ENCODE results near the gene CACNG4.

The CACNG4 gene

DNA sequence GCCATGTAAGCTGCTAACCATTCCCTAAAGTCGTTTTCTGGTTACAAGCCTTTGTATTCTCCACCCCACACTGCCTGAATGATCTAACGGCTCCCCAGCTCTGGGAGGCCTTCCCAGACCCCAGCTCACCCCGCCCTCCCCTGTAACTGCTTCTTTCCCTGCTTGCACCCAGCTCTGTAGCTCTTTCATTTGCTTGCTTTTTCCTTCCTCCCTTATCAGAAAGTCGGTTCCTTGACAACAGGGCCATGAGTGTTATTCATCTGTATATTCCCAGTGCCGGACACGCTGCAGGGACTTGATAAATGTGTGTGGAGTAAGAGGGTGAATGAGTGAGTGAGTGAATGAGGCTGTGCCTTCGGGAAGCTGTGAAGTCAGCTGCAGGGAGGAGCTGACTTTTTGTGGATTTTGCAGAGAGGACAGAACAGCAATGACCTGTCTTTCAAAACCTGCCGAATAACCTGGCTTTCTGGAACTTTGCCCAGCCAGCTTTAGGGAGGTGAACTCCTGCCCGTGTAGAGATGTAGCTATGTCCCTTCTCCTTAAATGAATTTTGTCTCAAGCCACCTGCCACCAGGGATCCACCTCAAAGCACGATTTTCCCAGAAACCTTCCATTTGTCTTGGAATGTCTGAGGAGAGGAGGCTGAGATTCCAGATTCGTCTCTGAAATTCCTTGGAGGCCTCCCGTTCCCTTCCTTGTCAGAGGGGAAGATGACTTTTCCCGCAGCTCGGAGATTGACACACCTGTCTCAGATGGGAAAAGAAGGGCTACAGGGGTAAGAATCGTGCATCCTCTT lies 20.0 kb upstream of the CACNG4 start:
- no peak for DNase-seq

DNA sequence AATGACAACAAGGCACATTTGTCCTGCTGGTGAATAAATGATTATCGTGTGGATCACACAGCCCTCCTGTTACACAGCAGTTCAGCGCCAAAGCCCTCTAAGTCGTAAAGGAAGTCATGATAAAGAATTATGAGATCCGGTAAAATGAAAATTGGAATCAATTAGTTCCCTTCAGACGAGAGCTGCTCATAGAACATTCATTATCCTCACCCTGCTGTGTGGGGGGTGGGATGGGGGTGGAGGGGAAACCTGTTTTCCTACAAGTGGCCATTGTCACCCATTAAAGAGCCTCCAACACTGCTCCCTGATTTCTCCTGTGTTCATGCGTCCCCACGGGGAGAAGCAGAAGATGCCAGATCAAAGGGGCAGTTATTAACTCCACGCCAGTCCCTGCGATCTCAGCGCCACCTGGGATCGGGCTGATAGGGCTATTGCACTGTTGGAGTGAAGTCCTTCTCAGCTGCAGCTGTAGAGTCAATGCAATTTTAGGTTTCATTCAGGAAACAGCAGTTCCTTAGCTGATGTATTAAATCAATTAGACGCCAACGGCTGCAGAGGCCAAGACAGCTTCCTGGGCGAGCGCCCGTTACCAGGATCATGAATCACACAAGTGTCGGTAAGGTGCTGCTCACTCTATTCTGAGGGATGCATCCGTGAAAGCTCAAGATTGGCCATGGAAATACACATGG lies 19.2 kb upstream of the CACNG4 start:
- DNase-seq = no peak

DNA sequence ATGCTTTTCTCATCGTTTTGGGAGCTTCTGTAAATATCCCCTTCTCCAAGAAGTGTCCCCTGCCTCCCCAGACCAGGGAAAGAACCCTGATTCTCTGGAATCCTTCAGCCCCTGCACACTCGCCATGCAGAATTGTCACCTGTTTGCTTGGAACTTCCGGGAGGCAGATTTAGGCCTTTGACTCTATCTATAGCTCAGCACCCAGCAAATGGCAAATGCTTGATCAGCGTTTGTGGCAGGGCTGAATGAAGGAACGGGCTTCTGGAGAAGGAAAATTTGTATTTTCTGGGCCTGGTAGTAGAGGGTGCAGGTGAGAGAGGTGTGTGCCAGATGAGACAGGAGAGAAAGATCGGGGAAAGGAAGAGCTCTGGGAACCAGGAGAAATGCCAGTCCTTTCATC lies 18.3 kb upstream of the CACNG4 start:
- DNase-seq = no peak

DNA sequence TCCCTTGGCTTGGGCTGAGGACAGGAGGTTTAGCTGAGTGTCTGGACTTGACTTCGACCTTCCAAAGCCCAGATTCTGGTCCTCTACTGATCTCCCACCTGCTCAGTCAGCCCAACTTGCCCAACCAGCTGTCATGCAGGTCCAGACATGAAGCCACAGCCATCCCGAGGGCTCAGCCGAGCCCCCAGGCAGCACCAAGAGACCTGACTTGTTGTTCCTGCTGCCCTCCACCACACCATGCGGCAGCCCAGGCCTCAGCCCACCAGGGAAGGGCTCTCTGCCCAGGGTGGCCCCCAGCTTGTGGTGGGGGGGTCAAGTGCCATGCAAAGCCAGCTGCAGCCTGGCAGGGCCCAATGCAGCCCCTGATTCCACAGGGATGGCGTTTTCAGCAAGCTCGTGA lies 17.2 kb upstream of the CACNG4 start:
- no peak for DNase-seq

DNA sequence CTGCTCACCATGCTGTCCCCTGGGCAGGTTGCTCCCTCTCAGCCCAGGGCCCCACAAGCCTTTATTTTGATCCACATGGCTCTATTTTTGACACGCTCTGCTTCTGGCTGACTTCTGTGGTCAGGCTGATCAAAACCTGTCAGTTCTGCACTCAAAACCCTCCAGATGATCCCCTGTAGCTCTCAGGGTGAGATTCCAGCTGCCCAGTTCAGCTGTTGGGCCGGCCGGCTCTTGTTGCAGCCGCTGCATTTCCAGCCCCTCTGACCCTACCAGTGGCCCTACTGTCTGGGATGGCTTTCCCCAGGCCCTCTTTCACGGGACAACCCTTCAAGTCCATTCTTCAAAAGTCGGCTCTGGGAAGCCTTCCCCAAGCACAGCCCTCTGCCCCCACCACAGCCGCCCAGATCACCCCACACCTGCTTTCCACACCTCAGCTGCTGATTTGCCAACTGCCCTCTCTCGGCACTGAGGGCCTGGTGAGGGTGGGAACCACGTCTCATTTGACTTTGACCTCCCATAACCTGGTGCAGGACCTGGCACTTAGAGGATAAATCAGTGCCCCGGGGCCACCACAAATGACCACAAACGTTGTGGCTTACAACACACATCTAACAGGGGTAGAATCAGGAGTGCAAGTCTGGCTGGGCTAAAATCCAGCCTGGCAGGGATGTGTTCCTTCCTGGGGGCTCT lies 16.3 kb upstream of the CACNG4 start:
- no peak for DNase-seq

DNA sequence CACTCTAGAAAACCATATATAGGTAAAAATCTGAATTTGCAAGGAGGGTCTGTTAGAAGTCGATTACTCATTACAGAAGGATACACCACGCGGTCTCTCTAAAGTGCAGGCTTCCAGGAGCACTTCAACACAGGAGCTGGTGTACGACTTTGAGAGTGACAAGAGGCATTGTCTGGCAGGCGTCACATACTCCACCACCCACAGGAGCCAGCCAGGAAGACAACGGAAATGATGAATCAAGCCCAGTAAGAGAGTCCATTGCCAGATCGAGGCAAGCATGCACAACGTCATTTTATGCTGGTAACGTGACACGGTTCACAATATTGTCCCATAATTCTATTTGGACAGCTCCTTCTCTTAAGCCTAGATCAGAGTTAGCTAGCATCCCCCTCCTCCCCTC lies 15.0 kb upstream of the CACNG4 start:
- DNase-seq = no peak

DNA sequence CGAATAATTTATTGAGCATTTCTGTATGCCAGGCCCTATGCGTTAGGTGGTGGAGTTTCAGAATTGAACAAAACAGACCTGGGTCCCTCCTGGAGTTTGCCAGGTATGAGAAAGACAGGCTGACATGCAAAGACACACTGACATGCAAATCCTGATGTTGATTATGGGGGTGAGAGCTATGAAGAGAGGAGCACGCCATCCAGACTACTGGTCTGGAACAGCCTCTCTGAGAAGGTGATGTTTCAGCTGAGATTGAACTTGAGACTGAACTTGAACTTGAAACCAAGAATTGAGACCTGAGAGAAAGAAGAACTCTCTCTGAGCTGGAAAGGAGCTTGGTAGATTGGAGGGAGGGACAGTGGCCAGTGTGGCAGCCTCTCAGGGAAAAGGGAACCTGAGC lies 14.2 kb upstream of the CACNG4 start:
- no peak for DNase-seq

DNA sequence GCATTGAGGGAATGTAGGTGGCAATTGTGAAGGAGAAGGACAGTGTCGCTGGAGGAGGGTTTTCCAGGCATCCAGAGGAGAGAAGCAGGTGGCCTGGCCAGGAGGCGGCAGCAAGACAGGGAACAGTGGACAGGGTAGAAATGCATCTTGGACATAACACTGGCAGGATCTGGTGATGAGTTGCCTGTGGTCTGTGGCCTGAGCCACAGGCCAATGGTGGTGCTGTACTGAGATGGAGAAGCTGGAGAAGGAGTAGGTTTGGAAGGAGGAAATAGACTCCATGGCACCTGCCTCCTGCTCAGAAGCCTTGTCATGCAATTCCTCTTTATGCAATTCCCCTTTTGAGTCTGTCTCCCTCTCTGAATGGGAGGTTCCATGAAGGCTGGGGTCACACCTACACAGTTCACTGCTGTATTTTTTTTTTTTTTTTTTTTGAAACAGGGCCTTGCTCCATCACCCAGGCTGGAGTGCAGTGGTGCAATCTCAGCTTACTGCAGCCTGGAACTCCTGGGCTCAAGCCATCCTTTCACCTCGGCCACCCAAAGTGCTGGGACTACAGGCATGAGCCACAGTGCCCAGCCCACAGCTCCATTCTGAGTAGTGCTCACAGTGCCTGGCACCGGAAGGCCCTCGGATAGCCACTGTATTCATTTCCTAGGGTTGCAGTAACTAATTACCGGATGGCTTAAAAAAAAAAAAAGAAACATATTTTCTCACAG lies 13.5 kb upstream of the CACNG4 start:
- DNase-seq = no peak

DNA sequence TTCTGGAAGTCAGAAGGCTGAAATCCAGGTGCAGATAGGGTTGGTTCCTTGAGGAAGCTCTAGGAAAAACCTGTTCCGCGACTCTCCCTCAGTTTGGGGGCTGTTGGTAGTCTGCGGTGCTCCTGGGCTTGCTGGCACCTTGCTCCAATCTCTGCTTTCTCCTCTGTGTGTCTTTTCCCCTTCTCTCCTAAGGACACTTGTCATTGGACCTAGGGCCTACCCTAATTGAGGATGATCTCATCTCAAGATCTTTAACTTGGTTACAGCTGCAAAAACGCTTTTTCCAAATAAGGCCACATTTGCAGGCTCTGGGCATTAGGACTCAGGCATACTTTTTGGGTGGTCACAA lies 12.9 kb upstream of the CACNG4 start:
- no peak for DNase-seq

DNA sequence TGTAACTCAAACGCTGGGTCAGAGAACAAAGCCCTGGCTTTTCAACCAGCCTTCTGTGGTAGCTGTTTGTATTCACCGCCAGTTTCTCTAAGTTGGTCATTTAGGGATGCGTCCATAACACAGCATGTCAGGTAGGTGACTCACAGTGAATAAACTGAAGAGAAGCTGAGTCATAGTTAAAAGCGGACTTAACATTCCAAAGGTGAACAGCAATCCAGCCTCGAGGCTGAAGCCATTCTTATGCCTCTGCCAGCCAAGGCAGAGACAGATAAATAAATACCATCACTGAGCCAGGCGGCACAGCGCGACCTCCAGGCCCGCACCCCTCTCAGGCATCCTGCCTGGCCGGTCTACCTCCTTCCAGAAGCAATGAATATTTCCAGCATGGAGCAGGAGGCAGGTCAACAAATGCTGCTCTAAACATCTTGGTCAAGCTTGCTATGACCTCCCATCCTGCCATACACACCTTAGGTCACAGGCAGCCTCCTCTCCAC lies 12.4 kb upstream of the CACNG4 start:
- no peak for DNase-seq

DNA sequence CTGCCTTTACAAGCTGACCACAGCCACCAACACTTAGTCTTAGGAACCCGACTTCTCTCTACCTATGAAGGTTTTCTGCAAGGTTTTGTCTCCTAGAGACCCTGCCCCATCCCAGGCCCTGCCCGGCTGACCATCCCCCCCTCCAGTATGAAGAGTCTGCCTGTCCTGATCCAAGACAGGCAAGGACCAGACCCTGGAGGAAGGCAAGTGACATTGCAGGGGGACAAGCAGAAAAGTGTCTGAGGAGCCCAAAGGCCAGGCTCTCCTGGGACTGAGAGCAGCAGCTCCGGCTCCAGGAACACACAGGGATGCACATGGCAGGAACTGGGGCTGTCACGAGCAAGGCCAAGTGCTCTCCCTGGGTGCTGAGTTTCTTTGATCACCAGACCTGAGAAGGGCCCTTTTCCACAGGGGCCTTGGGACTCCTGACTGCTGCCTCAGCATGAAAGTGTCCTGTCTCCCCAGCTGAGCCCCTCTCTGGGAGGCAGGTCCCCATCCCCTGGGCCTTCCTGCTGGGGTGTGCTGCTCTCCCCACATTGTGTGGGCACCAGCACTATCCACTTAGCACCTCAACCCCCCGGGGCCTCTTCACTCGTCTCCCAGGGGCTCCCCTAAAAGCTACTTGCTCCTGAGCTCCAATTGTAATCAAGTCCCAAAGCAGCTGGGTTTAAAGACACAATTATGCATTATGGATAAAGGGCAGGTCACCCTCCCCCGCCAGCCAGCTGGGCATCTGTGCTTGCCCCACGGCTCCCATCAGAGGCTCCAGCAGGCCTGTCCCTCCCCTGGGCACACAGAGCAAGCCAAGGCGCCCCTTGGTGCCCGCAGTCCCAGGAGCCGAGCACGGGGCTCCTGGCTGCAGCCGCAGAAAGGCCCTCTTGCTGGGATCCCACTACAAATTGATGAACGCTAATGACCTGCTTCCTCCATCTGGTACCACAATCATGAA lies 11.6 kb upstream of the CACNG4 start:
- no peak for DNase-seq

DNA sequence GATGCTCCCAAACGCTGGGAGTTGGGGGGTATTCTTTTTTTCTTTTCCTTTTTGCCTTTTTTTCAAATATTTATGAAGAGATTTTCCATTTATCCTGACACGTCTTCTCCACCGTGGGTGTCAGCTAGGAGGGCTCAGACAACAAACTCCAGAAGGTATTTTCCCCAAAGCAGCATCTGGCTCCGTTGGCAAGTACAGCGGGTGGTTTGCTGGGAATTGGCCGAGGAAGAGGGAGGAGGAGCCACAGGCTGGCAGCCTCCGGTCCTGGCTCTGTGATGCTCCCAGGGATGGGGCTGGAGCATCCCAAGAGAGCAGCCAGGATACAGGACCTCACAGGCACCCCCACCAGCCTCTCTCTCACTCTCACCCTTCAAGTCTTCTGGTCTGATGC lies 10.9 kb upstream of the CACNG4 start:
- DNase-seq = no peak

DNA sequence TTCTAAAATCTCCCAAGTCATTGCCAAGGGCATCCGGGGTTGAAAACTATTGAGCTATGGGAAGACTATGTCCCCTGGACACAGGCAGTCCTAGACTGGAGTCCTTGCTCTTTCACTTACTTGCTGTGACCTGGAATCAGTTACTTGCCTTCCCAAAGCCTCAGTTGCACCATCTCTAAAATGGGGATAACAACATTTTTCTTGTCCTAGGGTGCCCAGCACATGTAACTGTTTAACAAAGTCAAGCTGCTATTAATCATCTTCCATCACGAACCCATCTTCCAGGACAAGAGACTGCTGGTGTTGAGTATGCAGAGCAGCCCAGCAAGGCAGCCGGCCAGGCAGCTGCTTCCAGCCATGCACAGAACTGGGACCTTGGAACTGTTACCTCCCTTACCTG lies 9.9 kb upstream of the CACNG4 start:
- DNase-seq = no peak

DNA sequence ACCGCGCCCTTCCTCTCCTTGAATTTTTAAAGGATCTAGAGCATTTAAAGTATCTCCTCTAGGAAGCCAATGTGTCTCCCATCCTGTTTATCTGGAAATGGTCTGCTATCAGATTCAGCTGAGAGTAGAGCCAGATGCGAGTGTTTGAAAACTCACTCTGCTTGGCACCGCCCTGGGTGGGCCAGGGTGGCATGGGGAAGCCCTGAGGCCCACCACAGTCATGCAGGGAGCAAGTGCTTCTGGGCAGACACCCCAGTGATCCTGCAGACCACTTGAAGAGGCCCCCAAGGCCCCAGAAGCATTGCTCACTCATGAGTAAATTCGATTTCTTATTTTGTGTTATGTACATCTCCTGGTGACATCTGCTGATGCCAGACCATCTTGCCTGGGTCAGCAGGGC lies 8.7 kb upstream of the CACNG4 start:
- no peak for DNase-seq

DNA sequence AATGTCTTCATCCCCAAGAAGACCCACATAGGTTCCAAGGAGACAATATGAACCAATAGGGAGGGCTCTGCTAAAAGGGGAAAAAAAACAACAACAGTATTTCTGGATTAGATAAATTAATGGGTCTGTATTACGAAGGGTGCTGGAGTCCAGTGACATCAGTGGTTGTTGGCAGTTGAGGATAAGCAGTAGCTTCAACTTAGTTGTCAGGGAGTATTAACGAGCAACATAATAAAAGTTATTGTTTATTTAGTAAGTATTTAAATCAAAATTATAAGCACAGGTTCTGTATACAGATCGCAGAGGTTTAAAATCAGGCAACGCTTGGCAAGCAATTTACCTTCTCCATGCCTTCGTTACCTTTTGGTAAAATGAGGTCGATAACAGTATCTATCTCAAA lies 7.6 kb upstream of the CACNG4 start:
- no peak for DNase-seq

DNA sequence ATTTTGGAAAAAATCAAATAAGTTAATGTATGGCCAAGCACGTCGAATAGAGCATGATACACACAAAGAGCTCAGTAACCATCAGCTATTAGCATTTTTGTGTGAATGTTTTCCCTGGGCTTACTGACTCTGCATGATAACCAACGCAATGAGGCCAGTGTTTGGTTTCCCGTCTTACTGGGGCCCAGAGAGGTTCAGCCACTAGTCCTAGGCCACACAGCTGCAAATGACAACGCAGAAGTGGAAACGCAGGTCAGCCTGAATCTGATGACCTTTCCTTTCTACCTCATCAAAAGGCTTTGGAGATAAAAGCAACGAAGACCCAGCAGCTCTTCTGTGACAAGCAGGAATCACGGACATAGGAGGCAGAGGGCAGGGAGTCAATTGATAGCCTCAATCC lies 7.2 kb upstream of the CACNG4 start:
- DNase-seq = no peak

DNA sequence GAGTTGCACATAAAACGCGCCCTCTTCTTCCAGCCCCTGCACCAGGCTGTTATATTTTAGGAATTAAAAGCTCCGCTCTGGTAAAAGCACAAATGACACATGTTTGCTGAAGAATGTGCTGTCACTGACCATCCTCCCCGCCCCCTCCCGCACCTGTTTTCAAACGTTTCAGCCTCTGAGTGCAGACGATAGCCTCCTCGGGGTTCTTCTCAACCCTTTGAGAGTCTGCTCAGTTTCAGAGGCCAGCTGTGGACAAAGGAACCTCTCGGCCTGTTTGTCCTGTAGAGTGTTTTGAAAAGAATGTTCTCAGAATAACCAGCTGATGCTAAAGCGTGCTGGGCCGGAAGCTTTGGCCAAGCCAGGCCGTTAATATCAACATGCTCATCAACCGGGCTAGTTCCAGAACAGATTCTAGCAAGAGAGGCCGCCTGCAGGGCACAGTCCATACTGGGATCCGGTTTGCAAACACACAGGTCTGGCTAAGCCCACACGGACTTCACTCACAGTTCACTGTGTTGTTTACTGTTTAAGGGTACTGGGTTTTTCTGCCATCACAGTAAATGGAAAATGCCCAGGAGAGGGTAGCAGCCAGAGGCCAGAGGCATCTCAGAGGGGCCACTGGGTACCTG lies 6.4 kb upstream of the CACNG4 start:
- no peak for DNase-seq

DNA sequence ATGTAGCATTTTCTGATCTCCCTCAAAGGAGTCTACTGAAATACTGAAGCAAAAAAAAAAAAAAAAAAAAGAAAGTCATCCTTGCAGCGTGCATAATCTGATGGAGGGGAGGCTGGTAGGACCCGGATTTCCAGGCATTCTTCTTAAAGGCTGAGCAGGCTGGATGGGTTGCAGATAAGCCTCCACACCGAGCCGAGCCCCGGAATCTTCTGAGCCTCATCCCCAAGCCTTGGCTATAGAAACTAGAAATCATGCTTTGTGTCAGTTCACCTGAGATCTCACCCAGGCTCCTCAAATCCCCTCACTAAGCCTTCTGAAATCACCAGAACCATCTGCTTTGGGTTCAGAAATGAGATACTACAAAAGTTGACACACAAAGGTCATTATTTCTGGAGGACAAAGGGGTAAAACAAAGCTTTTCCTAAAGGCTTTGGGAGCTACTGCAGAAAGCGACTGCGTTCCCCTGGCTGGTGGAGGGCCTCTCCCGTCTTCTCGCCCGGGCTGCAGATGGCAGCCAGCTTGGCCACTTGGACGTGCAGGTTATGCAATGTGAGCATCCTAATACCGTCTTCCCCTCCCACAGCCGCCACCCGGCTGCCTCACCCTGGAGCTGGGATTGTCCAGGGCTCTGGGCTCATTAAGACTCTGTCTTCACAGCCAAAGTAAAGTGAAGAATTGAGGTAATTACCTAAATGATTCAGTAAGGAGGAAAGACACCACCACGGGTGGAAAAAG lies 4.7 kb upstream of the CACNG4 start:
- no peak for DNase-seq

DNA sequence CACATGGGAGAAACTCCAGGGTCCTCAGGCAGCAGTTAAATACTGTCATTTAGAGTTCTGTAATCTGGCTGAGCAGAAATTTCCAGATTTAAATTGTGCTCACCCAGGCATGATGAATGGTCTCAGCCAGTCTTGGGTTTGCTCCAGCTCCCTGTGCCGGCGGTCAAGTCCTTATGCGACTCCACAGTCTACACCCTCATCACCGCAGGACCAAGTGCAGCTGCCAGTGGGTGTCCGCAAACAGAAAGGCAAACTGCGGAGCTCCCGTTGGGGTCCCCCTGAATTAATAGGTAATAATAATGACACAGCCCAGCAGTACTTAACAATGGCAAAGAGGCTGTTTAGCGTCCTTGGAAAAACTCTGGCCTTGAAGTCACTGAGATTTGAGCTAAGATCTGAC lies 3.9 kb upstream of the CACNG4 start:
- no peak for DNase-seq

DNA sequence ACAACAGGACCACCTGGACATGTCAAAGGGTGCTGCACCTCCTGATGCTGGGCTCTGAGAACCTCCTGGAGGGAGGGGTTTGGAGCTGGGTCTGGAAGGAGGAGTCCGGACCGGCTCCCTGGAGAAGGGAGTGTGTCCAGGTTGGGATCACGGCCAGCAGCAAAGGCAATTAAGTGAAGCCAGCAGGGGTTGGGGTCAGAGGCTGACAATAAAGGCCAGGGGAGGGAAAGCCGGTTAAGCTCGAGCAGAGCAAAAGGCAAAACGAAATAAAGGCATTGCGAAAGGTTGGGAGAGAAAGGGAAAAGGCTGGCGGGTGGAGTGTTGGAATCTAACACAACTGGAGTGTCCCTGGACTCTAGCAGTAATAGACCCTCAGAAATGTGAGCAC lies 992 bp upstream of the CACNG4 start:
- DNase-seq = no peak

All from NCI-H1048 (cell line).